MM.1S (cell line): ENCODE results near the gene FOXJ1.

Source experiments
- CTCF ChIP-seq: fragments of 300-600 bp; sonication (generic); IDR thresholded peaks from 2 replicates; pipeline ENCODE4 v1.5.1; 2016; ENCODE audit warnings: antibody characterized with exemption, low read length, mixed read lengths
- EZH2 ChIP-seq: fragments of 300-600 bp; sonication (generic); optimal IDR thresholded peaks from 2 replicates; pipeline ENCODE3; 2017; ENCODE audit warnings: low read depth, mild to moderate bottlenecking, antibody characterized with exemption, low read length, mixed read lengths

- TF ChIP-seq EZH2 (no peak), CTCF (no peak)
Measured at GRCh38 chr17:76152591-76152990, 11.5 kb upstream of the FOXJ1 start.
